NCI-H748 (cell line): Measurements from ENCODE around the gene PTK6.
"Not testable (repeated sequence)": the region's sequence is repeated elsewhere in the genome, so short reads cannot be mapped to it uniquely, and the experiment has no call there.

Source experiments
- DNase-seq: peaks from one replicate; lab custom pipeline; 2025; ENCODE audit not compliant: unreplicated experiment; lab: John Stamatoyannopoulos, UW

Gene PTK6

GRCh38 chr20:63559485-63560332 is 22.5 kb upstream of the PTK6 start:
- DNase-seq = not testable (repeated sequence)

GRCh38 chr20:63558804-63559484 is 21.8 kb upstream of the PTK6 start:
- no peak for DNase-seq

- no peak for DNase-seq
These were observed 20.3 kb upstream of the PTK6 start for GRCh38 chr20:63557481-63557891.

GRCh38 chr20:63556873-63557478 is 19.8 kb upstream of the PTK6 start:
- no peak for DNase-seq

- DNase-seq = peak; percentile 27
These were observed 18.6 kb upstream of the PTK6 start for GRCh38 chr20:63555661-63556381.

GRCh38 chr20:63554361-63555278 is 17.4 kb upstream of the PTK6 start:
- DNase-seq = no peak

- DNase-seq = peak; percentile 70
These were observed 16.7 kb upstream of the PTK6 start, which contains the start of gene FNDC11 for GRCh38 chr20:63553933-63554290. Gene FNDC11, plus strand, starts transcription at chr20:63554159. Its CDS starts 1,505 bp downstream, at chr20:63555664.

- DNase-seq = peak; percentile 75
These were observed 16.2 kb upstream of the PTK6 start for GRCh38 chr20:63553251-63553932.

GRCh38 chr20:63552481-63553249 is 15.5 kb upstream of the PTK6 start:
- no peak for DNase-seq

- no peak for DNase-seq
These were observed 13.9 kb upstream of the PTK6 start for GRCh38 chr20:63551068-63551467.

GRCh38 chr20:63549679-63550282 is 12.6 kb upstream of the PTK6 start:
- no peak for DNase-seq

GRCh38 chr20:63549019-63549418 is 11.8 kb upstream of the PTK6 start:
- no peak for DNase-seq

GRCh38 chr20:63548542-63548941 is 11.4 kb upstream of the PTK6 start:
- no peak for DNase-seq

- no peak for DNase-seq
These were observed 10.7 kb upstream of the PTK6 start, which contains the start of gene SRMS for GRCh38 chr20:63547725-63548480. Gene SRMS, minus strand, starts transcription at chr20:63547749. Its CDS starts 286 bp downstream, at chr20:63547463.

GRCh38 chr20:63546956-63547724 is 10.0 kb upstream of the PTK6 start:
- DNase-seq = no peak

- no peak for DNase-seq
These were observed 9.2 kb upstream of the PTK6 start for GRCh38 chr20:63546256-63546955.
